ENCODE data around the gene WNT6.

WNT6 gene

DNA sequence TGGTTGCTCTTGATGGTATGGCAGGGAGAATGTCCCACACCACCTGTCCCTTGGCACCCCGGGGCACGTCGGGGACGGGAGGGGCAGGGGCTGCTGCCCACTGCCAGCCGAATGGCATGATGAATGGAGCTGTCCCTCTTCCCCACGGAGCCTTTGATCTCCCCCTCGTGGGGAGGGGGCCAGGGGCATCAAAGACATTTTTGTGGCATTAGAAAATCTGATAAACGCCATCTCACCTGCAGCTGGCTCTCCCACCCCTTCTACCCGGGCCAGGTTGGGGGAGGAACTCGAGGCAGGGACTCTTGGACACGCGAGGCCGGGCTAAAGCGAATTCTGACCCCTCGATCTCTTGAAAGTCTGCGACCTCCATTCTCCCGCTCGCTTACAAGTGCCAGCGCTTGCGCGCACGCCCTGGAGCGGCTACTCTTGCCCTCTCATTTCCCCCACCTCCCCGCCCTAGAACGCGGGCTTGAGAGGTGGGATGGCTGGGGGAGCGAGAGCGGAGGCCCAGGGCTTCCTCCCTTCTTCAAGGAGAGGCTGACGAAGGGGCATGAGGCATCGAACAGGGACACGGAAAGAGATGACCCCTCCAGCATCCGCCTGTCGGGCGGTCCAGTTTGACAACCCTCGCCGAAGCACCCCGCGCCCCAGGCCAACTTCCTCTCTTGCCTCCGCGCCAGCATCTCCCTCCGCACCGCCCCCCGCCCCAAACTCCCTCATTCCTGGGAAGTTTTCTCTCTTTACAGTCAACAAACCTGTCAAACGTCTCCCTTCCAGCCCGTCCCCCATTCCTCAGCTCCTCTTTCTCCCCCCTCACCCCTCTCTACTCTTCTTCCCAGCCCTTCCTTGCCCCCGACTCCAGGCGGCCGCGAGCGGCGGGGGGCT is 692 bp upstream of the WNT6 start:
- FAIRE-seq: no peak

DNA sequence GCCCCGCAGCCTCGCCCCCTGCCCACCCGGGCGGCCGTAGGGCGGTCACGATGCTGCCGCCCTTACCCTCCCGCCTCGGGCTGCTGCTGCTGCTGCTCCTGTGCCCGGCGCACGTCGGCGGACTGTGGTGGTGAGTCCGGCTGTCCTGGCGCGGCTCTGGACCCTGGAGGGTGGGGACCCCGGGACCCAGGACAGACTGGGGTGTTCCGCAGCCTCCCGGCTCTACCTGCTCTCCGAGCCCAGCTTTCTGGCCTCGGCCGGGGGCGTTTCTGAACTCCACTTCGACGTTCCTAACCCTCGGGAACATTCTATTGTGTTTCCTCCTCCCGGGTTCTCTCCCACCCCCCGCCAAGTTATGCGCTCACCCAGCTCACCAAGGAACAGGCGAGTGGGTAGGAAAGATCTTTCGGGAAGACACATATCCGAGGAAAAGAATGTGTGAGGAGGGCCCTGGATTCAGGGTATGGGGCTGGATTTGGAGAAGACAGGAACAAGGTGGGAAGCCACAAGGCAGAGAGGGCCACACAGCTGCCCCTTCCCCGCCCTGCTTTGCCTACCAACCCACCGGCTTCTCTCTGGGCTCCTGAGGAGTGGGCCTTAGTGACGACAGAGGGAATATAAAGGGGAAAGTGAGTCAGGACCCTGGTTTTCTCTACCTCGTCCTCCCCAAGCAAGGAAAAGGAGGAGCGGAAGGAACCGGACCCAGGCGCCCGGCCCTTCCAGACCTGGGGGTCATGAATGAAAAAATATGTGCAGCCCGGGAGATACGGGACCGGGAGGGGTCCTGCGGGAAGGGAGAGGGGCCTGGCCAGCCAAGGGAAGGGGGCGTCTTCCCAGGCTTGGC is 605 bp downstream of the WNT6 start:
- no peak for FAIRE-seq

DNA sequence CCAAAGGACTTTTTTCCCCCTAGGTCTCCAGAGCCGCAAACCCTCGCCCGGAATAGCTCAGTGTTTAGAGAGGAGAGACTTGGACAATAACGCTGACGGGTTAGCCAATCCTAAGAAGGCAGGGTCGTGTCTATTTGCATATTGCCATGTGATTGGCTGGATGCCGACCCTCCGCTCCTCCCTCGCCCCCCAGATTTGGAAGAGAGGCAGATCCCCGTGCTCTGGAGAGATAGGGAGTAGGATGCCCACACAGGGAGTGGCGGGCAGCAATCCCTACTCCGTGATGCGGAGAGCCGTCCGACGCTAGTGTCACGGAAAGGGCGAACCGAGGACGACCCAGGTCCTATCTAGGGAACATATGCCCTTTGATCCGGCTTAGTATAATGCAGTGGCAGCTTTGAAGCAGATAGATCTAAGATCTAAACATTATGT is 1.4 kb downstream of the WNT6 start:
- no peak for FAIRE-seq

DNA sequence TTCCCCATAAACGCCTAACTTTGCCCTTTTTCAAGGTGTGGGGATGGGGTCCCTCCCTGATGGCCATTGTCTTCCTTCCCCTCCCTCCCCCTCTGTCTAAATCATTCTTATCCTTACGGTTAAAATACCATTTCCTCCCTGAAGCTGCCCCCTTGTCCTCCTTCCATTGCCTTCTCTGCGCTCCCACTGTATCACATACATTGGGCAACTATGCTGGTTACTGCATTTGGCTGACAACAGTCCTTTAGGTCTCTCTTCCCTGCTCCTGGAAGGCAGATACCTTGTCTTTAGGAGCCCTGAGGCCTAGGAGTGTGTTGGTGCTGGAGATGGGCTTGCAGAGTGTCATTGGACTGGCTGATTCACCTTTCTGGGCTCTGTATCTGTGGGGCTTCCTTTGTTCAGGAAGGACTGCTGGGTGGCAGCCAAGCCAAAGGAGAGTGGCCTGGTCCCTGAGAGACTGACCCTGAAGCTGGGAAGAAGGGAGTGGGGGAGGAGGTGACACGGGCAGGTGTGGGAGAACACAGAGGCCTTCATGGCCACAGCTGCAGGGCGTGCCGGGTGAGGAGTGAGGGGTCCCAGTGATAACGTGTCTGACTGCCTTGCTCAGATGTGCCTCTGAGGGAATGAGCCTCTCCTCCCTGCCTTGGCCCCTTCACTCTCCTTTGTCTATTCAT is 2.2 kb downstream of the WNT6 start:
- FAIRE-seq: no peak

DNA sequence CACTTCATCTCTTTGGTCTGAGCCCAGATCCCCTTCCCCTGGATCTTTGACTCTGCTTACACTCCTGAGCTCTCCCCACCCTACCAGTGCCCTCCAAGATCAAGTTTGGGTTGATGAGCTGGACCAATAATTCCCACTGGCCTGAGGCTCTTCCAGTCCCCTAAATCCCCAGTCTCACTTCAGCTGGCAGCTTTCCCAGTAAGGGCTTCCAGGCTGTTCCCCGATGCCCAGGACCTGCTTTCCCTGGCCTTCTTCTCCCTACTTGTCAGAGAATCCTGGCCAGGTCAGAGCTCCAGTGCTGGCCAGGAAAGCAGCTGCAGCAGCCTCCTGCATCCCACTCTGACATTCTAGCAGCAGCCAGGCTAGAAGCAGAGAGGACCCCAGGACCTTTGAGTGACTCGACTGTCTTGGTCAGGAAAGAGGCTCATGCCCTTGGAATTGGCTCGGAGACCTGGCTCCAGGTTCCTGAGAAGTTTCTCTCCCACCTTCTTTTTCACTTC is 3.5 kb downstream of the WNT6 start:
- no peak for FAIRE-seq

DNA sequence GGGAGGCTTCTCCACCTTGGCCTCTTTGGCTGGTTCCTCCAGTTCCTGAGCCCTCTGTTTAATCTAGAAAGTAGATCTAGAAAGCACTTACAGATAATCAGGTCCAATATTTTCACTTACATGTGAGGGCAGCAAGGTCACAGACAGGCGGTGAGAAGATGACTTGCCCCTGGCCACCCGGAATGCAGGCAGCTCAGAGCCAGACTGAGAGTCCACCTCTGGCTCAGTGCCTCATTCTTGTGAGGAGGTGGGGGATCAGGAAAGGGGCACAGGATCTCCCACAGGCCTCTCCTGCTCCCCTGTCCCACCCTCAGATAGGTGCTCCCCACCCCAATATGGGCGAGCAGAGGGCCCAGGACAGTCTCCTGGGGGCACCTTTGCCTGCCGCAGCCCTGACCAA is 5.8 kb downstream of the WNT6 start:
- FAIRE-seq: no peak

DNA sequence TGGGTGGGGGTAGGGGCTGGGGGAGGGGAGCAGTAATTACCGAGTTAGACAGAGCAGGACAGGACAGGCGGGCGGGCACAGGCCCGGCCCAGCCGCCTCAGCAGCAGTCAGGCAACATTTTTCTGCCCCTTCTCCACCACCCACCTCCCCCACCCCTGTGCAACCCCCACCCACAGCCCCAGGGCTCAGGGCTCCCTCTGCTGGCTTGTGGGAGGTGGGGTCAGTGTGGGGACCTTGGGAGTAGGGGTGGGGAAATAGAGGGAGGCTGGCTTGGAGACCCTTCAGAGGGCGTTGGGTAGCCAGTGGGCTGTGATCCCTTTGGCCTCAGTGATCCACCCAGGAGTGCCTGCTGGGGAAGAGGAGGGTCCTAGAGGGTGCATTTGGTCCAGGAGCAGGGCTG is 6.4 kb downstream of the WNT6 start:
- FAIRE-seq: no peak

DNA sequence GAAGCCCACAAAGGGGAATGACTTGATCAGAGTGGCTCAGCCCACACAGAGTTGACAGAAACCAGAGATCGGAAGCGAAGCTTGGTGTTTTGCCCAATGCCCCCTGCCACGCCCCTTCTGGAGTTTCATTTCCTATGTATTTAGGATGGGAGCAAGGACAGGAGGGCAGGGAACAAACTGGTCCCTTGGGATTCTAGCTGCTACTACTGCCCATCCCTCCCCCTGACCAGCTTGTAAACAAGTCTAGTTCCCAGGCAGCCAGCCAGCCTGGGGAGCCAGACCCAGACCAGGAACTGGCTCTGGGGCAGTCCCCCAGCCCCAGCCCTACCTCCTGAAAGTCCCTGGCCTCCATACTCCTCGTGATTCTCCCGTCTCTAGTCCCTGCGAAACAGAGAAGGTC is 8.3 kb downstream of the WNT6 start:
- no peak for FAIRE-seq

DNA sequence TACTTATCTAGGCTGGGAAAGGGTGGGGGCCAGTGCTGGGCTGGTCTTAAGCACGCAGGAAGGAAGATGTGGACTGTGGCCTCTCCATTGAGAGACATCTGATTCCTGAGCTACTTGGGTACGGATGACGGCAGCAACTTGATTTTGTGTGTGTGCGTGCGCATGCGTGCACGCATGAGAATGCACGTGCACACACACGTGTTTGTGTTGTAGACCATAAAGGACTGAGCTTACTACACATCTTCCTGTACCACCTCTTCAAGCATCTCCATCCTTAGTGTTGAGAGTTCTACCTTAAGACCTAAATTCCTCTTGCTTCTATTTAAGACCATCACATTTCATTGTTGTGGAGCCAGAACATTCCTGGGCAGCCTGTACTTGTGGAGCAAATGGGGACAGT is 9.5 kb downstream of the WNT6 start:
- FAIRE-seq: no peak

DNA sequence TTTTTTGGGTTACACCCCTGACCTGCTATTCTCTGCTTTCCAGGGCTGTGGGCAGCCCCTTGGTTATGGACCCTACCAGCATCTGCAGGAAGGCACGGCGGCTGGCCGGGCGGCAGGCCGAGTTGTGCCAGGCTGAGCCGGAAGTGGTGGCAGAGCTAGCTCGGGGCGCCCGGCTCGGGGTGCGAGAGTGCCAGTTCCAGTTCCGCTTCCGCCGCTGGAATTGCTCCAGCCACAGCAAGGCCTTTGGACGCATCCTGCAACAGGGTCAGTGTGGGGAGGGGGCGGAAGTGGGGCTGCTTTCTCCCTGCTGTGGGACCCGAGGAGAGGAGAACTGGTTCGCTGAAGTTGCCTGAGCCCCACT is 11.4 kb downstream of the WNT6 start:
- FAIRE-seq: no peak

DNA sequence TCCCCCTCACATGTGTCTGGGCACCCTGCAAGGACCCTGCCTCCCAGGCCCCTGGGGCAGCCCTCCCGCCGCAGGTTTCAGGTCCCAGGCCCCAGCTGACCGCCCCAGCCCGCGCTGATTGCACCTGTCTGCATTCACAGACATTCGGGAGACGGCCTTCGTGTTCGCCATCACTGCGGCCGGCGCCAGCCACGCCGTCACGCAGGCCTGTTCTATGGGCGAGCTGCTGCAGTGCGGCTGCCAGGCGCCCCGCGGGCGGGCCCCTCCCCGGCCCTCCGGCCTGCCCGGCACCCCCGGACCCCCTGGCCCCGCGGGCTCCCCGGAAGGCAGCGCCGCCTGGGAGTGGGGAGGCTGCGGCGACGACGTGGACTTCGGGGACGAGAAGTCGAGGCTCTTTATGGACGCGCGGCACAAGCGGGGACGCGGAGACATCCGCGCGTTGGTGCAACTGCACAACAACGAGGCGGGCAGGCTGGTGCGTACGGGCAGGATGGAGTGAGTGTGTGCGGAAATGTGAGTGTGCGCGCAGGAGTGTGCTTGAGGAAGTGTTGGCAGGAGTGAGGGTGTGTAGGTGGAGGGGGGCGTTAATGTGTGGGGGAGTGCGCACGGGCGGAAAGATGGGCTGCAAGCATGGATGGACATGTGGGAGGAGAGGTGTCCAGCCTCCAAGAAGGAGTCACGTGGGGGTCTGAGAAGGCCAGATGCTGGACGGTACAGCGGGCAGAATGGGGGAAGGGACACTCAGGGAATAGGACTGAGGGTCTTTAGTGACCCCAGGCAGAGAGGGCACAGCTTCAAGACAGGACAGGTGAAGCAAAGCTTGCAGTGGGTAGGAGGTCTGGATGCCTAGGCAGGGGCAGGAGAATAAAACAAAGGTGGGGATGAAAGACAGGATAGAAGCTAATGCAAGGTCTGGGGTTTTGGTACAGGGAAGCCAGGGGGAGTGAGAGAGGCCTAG is 12.0 kb downstream of the WNT6 start:
- no peak for FAIRE-seq

DNA sequence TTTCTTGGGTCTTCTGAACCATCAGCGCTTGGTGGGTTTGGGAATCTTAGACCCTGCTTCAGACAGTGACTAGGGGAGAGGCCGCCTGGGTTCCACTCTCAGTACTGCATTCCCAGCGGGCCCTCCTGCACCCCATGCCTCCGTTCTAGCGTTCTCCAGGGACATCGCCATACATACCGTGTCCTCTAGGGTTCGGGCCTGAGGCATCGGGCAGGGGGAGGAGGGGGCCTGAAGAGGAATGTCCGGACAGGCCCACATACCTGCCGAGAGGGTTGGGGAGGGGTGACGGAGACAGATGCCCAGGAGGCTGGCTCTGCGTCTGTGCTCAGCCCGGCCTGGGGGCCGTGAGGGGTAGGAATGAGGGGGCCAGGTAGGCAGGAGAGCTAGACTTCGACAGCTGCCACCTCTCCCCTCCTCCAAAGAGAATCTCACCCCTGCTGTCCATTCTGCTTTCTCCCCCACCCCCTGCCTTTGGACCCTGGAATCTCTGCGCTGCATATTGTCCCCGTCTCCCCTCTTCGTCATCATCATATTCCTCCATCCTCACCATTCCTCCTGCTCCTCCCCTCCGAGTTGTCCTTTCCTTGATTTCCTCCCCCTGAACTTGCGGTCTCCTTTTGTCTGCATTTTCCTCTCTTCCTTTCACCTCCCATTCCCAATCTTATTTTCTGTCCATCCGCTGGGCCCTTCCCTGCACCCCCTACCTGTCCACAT is 13.2 kb downstream of the WNT6 start:
- no peak for FAIRE-seq

DNA sequence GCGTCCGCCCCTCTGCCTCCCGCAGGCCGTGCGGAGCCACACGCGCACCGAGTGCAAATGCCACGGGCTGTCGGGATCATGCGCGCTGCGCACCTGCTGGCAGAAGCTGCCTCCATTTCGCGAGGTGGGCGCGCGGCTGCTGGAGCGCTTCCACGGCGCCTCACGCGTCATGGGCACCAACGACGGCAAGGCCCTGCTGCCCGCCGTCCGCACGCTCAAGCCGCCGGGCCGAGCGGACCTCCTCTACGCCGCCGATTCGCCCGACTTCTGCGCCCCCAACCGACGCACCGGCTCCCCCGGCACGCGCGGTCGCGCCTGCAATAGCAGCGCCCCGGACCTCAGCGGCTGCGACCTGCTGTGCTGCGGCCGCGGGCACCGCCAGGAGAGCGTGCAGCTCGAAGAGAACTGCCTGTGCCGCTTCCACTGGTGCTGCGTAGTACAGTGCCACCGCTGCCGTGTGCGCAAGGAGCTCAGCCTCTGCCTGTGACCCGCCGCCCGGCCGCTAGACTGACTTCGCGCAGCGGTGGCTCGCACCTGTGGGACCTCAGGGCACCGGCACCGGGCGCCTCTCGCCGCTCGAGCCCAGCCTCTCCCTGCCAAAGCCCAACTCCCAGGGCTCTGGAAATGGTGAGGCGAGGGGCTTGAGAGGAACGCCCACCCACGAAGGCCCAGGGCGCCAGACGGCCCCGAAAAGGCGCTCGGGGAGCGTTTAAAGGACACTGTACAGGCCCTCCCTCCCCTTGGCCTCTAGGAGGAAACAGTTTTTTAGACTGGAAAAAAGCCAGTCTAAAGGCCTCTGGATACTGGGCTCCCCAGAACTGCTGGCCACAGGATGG is 14.0 kb downstream of the WNT6 start:
- no peak for FAIRE-seq

DNA sequence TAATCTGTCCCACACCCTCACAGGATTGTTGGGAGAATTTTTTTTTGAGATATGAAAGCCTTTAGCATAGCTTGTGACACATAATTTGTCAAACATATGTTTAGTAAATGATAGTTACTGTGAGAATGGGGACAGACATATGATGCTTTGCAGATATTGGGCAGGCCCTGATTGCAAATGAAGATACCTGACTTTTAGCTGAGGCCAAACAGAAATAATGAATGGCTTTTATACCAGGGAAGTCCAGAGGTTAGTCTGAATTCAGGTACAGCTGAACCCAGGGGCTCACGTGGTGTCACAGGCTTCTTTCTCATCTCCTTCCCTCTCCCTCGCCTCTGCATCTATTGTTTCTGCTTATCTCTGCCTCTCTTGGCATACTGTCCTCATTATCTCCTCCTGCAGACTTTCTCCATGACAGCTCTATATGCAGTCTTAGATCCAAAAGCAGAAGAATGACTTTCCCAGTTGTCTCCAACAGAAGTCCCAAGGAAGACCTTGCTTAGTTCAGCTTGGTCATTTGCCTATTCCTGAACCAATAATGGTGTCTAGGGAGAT is 16.2 kb downstream of the WNT6 start:
- FAIRE-seq: no peak

DNA sequence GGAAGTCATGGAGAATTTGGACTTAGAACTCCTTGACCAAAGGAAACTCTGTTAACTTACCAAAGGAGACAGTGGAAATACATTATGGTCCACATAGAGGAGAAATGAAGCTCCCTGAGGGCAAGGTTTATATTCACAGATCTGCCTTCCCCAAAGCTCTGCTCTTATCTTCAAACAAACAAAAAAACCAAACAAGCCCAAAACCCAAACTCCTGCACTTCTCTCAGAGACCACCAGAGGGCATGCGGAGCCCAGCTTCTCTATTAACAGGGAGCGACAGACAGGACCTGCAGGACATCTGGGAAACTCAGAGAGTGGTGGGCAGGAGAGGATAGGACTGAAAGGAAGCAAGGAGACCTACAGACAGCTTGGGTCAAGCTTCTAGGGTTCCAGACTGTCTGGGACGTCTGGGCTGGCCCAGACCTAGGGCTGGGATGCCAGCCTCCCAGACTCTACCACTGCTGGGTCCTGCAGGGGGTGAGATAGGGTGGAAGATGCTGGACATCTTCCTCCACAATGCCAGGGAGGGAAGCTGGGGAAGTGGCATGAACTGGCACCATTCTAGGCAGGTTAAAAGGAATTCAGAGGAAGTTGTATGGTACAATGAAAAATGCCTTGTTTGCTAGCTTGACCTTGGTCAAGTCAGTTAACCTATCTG is 17.1 kb downstream of the WNT6 start:
- FAIRE-seq: peak; percentile 47

DNA sequence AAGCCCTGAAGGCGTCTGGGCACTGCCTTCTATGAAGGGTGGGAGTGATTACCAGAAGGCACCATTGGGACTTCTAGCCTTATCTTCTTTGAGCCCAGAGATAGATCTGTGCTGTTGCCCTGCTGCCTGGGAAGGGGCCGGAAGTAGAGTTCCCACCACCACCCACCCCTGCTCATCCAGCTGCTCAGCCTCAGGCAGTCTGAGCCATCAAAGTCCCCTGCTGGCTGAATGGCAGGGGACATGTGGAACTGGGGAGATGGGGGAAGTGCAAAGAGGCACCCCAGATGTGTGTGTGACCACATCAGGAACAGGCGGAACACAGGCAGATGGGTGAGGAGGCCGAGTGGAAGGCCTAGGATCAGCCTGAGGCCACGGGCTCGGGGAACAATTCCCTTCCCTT is 17.7 kb downstream of the WNT6 start:
- no peak for FAIRE-seq

DNA sequence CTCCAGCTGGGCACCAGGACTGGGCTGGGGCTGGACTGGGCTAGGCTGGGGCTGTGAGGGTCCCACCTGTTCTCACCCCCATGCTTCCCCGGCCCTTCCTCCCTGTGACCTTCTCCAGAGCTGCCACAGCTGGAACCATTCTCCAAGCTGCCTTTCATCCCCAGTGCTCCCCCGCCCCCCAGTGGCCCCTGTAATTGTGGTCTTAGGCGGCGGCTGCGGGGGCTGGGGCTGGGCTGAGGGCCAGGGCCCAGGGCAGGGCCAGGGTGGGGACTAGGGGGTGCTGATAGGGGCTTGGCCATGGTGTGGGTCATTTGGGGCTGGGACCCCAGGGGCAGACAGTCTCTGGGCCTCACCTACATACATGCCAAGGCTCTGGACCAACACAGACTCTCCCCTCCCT is 18.3 kb downstream of the WNT6 start:
- no peak for FAIRE-seq

DNA sequence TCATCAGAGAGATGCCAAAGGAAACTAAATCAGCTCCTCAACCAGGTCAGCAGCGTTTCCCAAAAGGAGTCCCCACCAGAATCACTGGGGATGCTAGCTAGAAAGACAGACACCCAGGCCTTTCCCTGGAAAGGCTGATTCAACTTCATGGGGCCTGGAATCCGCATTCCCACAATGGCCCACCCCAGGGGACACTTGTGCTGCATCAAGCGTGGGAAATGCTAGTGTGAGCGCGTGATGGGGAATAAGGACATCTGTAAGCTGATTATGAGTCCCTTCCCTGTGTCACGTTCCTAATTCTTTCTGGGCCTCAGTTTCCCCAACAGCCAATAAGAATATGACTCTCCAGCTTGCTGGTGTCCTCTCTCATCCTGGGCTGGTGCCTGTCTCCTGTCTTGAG is 18.9 kb downstream of the WNT6 start:
- no peak for FAIRE-seq

DNA sequence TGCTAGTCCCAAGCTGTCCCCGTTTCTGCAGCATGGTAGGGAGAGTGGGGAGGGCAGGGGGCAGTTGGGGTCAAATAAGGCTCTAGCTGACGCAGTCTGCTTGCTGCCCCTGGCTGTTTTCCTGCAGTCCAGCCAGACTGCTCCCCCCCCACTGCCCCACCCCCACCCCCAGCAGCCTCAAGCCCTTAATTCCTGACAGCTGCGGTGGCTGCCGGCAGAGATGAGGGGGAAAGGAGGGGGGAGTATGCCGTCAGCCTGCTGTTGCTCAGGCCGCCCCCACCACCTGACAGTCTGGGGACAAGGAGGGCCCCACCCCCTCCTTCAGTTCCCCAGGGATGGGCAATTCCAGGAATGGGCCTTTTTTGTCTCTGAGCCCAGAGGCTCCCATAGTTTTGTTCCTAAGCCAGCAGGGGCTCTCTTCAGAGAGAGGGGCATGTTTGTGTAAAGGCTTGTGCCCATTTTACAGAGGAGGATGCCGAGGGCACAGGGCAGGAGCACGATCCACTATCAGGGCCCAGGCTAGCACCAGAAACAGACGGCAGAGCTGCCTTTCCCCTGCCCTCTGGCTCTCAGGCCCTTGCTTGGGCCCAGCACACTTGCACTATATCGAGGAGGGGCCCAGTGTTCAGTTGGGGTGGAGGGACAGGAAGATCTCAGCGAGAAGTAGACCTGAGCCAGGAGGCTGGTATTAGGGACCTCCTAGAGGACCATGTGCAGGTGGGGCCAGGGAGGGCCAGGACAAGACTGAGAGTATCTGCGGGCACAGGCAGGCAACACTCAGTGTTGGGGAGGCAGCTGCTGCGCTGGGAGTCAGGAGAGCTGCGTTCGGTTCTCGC is 19.5 kb downstream of the WNT6 start:
- no peak for FAIRE-seq

Data from islet of Langerhans (tissue), 1 donor.